ENCODE data around the gene TBX19.

- TF ChIP-seq, protein P1, sequence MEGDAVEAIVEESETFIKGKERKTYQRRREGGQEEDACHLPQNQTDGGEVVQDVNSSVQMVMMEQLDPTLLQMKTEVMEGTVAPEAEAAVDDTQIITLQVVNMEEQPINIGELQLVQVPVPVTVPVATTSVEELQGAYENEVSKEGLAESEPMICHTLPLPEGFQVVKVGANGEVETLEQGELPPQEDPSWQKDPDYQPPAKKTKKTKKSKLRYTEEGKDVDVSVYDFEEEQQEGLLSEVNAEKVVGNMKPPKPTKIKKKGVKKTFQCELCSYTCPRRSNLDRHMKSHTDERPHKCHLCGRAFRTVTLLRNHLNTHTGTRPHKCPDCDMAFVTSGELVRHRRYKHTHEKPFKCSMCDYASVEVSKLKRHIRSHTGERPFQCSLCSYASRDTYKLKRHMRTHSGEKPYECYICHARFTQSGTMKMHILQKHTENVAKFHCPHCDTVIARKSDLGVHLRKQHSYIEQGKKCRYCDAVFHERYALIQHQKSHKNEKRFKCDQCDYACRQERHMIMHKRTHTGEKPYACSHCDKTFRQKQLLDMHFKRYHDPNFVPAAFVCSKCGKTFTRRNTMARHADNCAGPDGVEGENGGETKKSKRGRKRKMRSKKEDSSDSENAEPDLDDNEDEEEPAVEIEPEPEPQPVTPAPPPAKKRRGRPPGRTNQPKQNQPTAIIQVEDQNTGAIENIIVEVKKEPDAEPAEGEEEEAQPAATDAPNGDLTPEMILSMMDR (conservative IDR thresholded peaks at IDR 0.05; ENCODE audit: low read depth, low read length) = no peak
- no peak for TF ChIP-seq EZH2 (IDR thresholded peaks at IDR 0.05; ENCODE audit: low read length, unreplicated experiment)
Observed at GRCh38 chr1:168281603-168282325, 1.1 kb downstream of the TBX19 start.

Data from PC-3 (cell line).